Prostate gland (tissue), 2 donors: ENCODE measurements around the gene HNF4A. TPM values are rescaled to one million over a fixed set of nuclear protein-coding genes. Genes with fewer than 3 reads are reported as not detected.

Experiments used
- DNase-seq: peaks from one replicate; pipeline ENCODE4 v3.0.0-alpha.2; 2019; ENCODE audit warnings: low spot score
- H3K27ac ChIP-seq, 2 donors: fragments of 200-600 bp; sonication (generic); 2 replicates each; pipeline ENCODE4 v1.5.1; 2017 to 2019
- H3K27me3 ChIP-seq: fragments of 200-600 bp; sonication (generic); replicated peaks from 2 replicates; pipeline ENCODE4 v1.5.1; 2019; ENCODE audit not compliant: insufficient read depth
- H3K36me3 ChIP-seq, 2 donors: fragments of 200-600 bp; sonication (generic); 1 replicate in 1 of 2; 2 replicates in 1 of 2; pipeline versions ENCODE4 v1.5.1 to v1.8.1; 2017 to 2019
- H3K4me1 ChIP-seq: fragments of 200-600 bp; sonication (generic); replicated peaks from 2 replicates; pipeline ENCODE4 v1.5.1; 2019
- H3K4me3 ChIP-seq, 2 donors: fragments of 200-600 bp; sonication (generic); 2 replicates each; pipeline ENCODE4 v1.5.1; 2017 to 2019
- H3K9me3 ChIP-seq: fragments of 200-600 bp; sonication (generic); 2 replicates; pipeline ENCODE4 v1.5.1; 2017
- POLR2A ChIP-seq: fragments of 450-650 bp; IDR thresholded peaks from one replicate; pipeline ENCODE4 v1.6.1; 2016; ENCODE audit warnings: antibody characterized with exemption, mild to moderate bottlenecking
- POLR2AphosphoS5 ChIP-seq: sonication (generic); formaldehyde crosslinking; IDR thresholded peaks from one replicate; pipeline ENCODE4 v1.6.1; 2017; ENCODE audit warnings: antibody characterized with exemption
- WGBS: methylation state at CpG from one replicate; pipeline ENCODE4 v1.1.5; 2018; 5-methylcytosine and 5-hydroxymethylcytosine counted together
- intact Hi-C: fragments of 100-400 bp; cut with DNase I; formaldehyde crosslinking; loops from one replicate; pipeline ENCODE4 v1.14.2; 2022
- total RNA-seq, 2 donors: library from RNA; depleted of rRNA; stranded (reverse); fragments of >200 nt; gene quantifications; one replicate each; pipeline ENCODE4 v1.1.0, GENCODE V29; 2016
- TF ChIP-seq, protein P1 (sequence below), 4 experiments: fragments of 200-600 bp in 2 of 4; fragments of 450-650 bp in 2 of 4; sonication (generic) in 2 of 4; IDR thresholded peaks; 1 replicate in 3 of 4; 2 replicates in 1 of 4; pipeline ENCODE4 v1.5.1; 2016 to 2019; ENCODE audit warnings: antibody characterized with exemption in 4 of 4, mild to moderate bottlenecking in 2 of 4, moderate library complexity in 2 of 4

Gene HNF4A
- total RNA-seq, 2 donors from 2014 or later: not detected

DNA sequence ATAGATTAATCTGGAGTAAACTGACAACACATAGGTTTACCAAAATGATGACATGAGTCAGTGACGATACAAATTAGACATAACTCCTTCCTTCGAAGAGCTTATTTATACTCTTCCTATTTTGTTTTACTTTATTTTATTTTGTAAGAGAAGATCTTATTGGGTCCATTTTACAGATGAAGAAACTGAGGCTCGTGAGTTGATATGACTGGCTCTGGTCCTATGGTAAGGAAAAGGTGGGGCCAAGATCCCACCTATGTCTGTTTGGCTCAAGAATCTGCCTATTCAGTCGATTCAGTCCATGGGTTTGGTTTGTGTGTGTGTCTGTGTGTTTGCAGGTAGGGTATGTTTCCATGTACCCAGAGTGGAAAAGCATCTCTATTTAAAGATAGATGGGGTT, 27.1 kb upstream of the HNF4A start:
- Histone ChIP-seq H3K4me3 (no peak overlapping the region), H3K9me3 (no peaks in the 10 kb centered on the region), H3K4me1 (no peaks in the 10 kb centered on the region), H3K36me3 (no peaks in the 10 kb centered on the region), H3K27me3 (no peaks in the 10 kb centered on the region), H3K27ac (no peak overlapping the region)
- 89% methylated on average over 4 of the region's 4 CpGs for WGBS
- TF ChIP-seq POLR2A (no peak), POLR2AphosphoS5 (no peak)
- intact Hi-C loops: no loop called here
- DNase-seq: no peak

DNA sequence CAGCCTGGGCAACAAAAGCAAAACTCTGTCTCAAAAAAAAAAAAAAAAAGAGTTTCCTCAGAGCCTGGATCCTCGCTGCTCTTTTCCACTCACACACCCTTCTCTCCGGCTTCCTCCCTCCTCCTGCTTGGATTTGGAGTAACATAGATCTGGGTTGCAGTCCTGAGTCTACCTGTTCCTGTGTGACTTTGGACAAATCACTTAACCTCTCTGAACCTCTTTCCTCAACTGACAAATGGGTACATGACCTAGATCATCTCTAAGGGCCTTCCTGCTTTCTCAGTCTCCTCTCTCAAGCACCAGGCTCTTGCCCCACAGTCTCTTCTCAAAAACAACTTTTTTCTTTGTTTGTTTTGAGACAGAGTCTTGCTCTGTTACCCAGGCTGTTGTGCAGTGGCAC, 24.3 kb upstream of the HNF4A start:
- no peak for DNase-seq
- H3K27me3 ChIP-seq: no peaks in the 10 kb centered on the region
- no peaks in the 10 kb centered on the region for H3K9me3 ChIP-seq
- no peaks in the 10 kb centered on the region for H3K36me3 ChIP-seq
- TF ChIP-seq POLR2AphosphoS5 (no peak), POLR2A (no peak)
- TF ChIP-seq, protein P1, sequence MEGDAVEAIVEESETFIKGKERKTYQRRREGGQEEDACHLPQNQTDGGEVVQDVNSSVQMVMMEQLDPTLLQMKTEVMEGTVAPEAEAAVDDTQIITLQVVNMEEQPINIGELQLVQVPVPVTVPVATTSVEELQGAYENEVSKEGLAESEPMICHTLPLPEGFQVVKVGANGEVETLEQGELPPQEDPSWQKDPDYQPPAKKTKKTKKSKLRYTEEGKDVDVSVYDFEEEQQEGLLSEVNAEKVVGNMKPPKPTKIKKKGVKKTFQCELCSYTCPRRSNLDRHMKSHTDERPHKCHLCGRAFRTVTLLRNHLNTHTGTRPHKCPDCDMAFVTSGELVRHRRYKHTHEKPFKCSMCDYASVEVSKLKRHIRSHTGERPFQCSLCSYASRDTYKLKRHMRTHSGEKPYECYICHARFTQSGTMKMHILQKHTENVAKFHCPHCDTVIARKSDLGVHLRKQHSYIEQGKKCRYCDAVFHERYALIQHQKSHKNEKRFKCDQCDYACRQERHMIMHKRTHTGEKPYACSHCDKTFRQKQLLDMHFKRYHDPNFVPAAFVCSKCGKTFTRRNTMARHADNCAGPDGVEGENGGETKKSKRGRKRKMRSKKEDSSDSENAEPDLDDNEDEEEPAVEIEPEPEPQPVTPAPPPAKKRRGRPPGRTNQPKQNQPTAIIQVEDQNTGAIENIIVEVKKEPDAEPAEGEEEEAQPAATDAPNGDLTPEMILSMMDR (IDR thresholded peaks at IDR 0.05): no peak
- H3K4me3 ChIP-seq: no peak overlapping the region
- H3K27ac ChIP-seq: no peak overlapping the region
- intact Hi-C loops: no loop called here
- 88% methylated on average over 2 of the region's 2 CpGs for WGBS
- H3K4me1 ChIP-seq: no peaks in the 10 kb centered on the region

DNA sequence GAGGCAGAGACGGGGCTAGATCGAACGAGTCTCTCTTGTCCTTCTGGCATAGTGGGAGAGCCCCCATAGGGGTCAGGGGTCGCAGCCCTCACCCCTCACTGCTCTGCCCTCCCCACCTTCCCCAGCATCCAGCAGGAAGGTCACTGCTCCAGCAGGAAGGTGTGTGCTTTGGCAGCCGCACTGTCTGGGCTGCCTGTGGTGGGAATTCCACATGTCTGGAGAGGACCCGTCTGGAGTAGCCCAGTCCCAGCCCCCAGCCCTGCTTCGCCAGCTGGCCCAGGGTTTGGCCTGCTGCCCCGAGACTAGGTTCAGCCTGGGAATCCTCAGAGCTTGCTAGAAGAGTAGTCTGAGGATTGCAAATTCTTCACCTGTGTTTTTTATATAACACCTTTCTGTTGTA, 21.2 kb upstream of the HNF4A start:
- TF ChIP-seq POLR2AphosphoS5 (no peak), POLR2A (no peak)
- TF ChIP-seq, protein P1 (IDR thresholded peaks at IDR 0.05): no peak
- no peak for DNase-seq
- Histone ChIP-seq H3K4me1 (no peaks in the 10 kb centered on the region), H3K36me3 (no peaks in the 10 kb centered on the region), H3K27ac (no peak overlapping the region), H3K4me3 (no peak overlapping the region), H3K27me3 (no peaks in the 10 kb centered on the region), H3K9me3 (no peaks in the 10 kb centered on the region)
- WGBS: 55% methylated on average over 8 of the region's 8 CpGs
- intact Hi-C loops: no loop called here

DNA sequence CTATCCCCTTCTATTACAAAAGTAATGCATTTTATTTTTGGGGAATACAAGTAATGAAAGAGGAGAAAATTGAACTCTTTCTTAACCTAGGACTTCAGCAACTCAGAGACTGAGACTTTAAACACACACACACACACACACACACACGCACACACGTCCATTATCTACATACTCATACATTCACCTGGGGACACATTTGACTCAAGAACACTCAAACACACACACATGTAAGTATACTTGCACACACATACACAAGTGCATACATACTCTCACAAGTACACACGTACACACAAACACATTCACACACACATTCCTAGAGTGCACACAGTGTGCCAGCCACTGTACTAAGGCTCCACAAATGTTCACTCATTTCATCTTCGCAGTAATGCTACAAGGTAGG, 20.8 kb upstream of the HNF4A start:
- no peak overlapping the region for H3K4me3 ChIP-seq
- TF ChIP-seq, protein P1 (IDR thresholded peaks at IDR 0.05): no peak
- TF ChIP-seq POLR2A (no peak), POLR2AphosphoS5 (no peak)
- no peaks in the 10 kb centered on the region for H3K4me1 ChIP-seq
- H3K27me3 ChIP-seq: no peaks in the 10 kb centered on the region
- no peak for DNase-seq
- no peak overlapping the region for H3K27ac ChIP-seq
- WGBS: 91% methylated on average over 4 of the region's 4 CpGs
- intact Hi-C loops: no loop called here
- no peaks in the 10 kb centered on the region for H3K36me3 ChIP-seq
- H3K9me3 ChIP-seq: no peaks in the 10 kb centered on the region

DNA sequence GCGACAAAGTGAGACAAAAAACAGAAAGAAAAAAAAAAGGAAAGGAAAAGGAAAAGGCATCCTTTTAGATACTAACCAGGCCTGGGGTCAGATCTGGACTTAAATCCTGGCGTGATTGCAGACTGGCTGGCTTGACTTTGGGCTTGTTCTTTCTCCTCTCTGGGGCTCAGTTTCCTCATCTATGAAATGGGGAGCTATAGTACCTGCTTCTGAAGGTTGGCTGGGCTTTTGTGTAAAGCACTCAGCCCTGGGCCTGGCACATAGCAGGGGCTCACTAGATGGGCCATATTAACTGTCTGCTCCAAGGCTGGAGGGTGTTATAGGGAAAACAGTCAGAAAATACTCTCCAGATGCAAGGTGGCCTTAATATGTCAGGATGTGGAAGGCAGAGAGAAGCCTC, 19.8 kb upstream of the HNF4A start:
- Histone ChIP-seq H3K4me1 (no peaks in the 10 kb centered on the region), H3K36me3 (no peaks in the 10 kb centered on the region), H3K27ac (no peak overlapping the region), H3K9me3 (no peaks in the 10 kb centered on the region), H3K27me3 (no peaks in the 10 kb centered on the region), H3K4me3 (no peak overlapping the region)
- DNase-seq: no peak
- WGBS: 94% methylated on average over 2 of the region's 2 CpGs
- intact Hi-C loops: no loop called here
- TF ChIP-seq POLR2AphosphoS5 (no peak), POLR2A (no peak)

DNA sequence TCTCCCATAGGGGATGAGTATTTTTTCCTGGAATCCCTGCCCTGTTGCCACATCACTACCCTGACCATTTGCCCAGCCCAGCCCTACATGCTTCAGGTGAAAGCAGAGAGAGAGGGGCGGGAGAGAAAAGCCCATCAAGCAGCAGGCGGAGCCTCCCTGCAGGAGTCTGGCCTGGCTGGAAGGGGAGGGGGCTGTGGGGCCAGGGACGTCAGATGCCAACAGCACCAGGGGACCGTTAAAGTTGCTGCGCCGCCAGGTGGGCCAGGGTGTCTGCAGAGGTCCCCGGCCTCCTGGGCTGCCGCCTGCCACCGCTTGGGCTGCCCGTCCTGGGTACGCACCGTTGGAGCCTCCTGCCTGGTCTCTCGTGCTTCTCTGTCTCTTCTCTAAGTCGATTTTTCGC, 19.4 kb upstream of the HNF4A start:
- DNase-seq: no peak
- Histone ChIP-seq H3K36me3 (no peaks in the 10 kb centered on the region), H3K27me3 (no peaks in the 10 kb centered on the region), H3K4me1 (no peaks in the 10 kb centered on the region), H3K27ac (no peak overlapping the region), H3K4me3 (no peak overlapping the region), H3K9me3 (no peaks in the 10 kb centered on the region)
- 34% methylated on average over 15 of the region's 15 CpGs for WGBS
- intact Hi-C loops: no loop called here
- TF ChIP-seq POLR2A (no peak), POLR2AphosphoS5 (no peak)
- TF ChIP-seq, protein P1 (IDR thresholded peaks at IDR 0.05): no peak
